HepG2 (cell line): ENCODE measurements around the gene PNLDC1. TPM values are rescaled to one million over a fixed set of nuclear protein-coding genes. Genes with fewer than 3 reads are reported as not detected.

Source experiments
- ATAC-seq: fragments of 200-7000 bp; cut with Tn5 transposase; 3 replicates; pipeline ENCODE4 v1.9.1; 2020; ENCODE audit warnings: mild to moderate bottlenecking, moderate library complexity
- BruUV-seq: library from RNA; stranded (reverse); fragments of 400-500 nt; replicated peaks from 2 replicates; lab custom pipeline; 2021; lab: Mats Ljungman, UMichigan
- CTCF ChIA-PET: fragments of 300-600 bp; formaldehyde crosslinking; extraction: SDS; loops from one replicate; lab custom pipeline; 2021; ENCODE audit warnings: low total read pairs, inconsistent platforms, low intra/inter-chr PET ratio; lab: Yijun Ruan, JAX
- POLR2A ChIA-PET: fragments of 350-600 bp; sonication (Branson Sonifier 250); formaldehyde crosslinking; loops from one replicate; lab custom pipeline; 2020; ENCODE audit warnings: antibody characterized with exemption, inconsistent platforms; lab: Yijun Ruan, JAX
- DNase-seq: peaks from one replicate; pipeline ENCODE4 v3.0.0-alpha.2; 2015; ENCODE audit warnings: low spot score
- FAIRE-seq: peaks from 3 replicates; lab custom pipeline; 2011; peaks lifted over from hg19 to GRCh38; lab: Jason Lieb, UNC
- H2AFZ ChIP-seq: one replicate; pipeline ENCODE4 v1.6.1; 2011; ENCODE audit warnings: low read length, inconsistent platforms
- H3K27ac ChIP-seq: fragments of 300-600 bp; 3 replicates; pipeline ENCODE4 v1.8.0; 2011; ENCODE audit warnings: mixed run types, mild to moderate bottlenecking, mixed read lengths, low read length, inconsistent platforms; ENCODE audit not compliant: insufficient read depth; ENCODE audit errors: extremely low read length
- H3K27me3 ChIP-seq, 2 experiments: fragments of 200-600 bp in 1 of 2; 2 replicates in 1 of 2; 3 replicates in 1 of 2; pipeline versions ENCODE4 v1.6.0 to v1.8.0; 2011; ENCODE audit warnings: low read length in 2 of 2, mild to moderate bottlenecking in 2 of 2, moderate library complexity in 2 of 2, inconsistent platforms in 1 of 2; ENCODE audit not compliant: insufficient read depth in 2 of 2, control insufficient read depth in 1 of 2
- H3K36me3 ChIP-seq, 2 experiments: fragments of 200-600 bp in 1 of 2; replicated peaks in 1 of 2; 2 replicates in 1 of 2; 3 replicates in 1 of 2; pipeline versions ENCODE4 v1.5.1 to v1.8.0; 2011; ENCODE audit warnings: low read length in 2 of 2, inconsistent platforms in 1 of 2; ENCODE audit not compliant: insufficient read depth in 2 of 2, control insufficient read depth in 1 of 2
- H3K4me1 ChIP-seq: 2 replicates; pipeline ENCODE4 v1.5.1; 2012; ENCODE audit warnings: low read length, inconsistent platforms; ENCODE audit not compliant: insufficient read depth
- H3K4me2 ChIP-seq: 2 replicates; pipeline ENCODE4 v1.6.0; 2011; ENCODE audit warnings: low read depth, low read length, inconsistent platforms
- H3K4me3 ChIP-seq, 3 experiments: fragments of 200-600 bp in 1 of 3; sonication (generic), shearing (Covaris generic) in 1 of 3; replicated peaks in 1 of 3; 2 replicates each; pipeline ENCODE4 v1.5.1; 2011 to 2016; ENCODE audit warnings: low read length in 3 of 3, inconsistent platforms in 2 of 3, low read depth in 2 of 3, mild to moderate bottlenecking in 2 of 3, control low read depth in 1 of 3, mixed read lengths in 1 of 3; ENCODE audit not compliant: insufficient read depth in 1 of 3
- H3K79me2 ChIP-seq: one replicate; pipeline ENCODE4 v1.6.1; 2011; ENCODE audit warnings: low read length, inconsistent platforms; ENCODE audit not compliant: insufficient read depth
- H3K9ac ChIP-seq: 2 replicates; pipeline ENCODE4 v1.6.0; 2011; ENCODE audit warnings: mild to moderate bottlenecking, low read depth, low read length, inconsistent platforms; ENCODE audit not compliant: insufficient read depth
- H3K9me3 ChIP-seq: 2 replicates; pipeline ENCODE4 v1.5.1; 2012; ENCODE audit warnings: mild to moderate bottlenecking, low read length
- H4K20me1 ChIP-seq: 2 replicates; pipeline ENCODE4 v1.6.0; 2011; ENCODE audit warnings: inconsistent platforms, mild to moderate bottlenecking, low read length, moderate library complexity; ENCODE audit not compliant: insufficient read depth
- ASH2L ChIP-seq: fragments of 300-600, 200-600 bp; sonication (generic); IDR thresholded peaks from 2 replicates; pipeline ENCODE4 v1.7.0; 2017; ENCODE audit warnings: low read depth, mild to moderate bottlenecking, moderate library complexity, mixed read lengths, low read length; ENCODE audit not compliant: insufficient read length
- CCDC6 ChIP-seq: sonication (generic); formaldehyde crosslinking; IDR thresholded peaks from 2 replicates; pipeline ENCODE4 v1.8.1; 2022; ENCODE audit warnings: mild to moderate bottlenecking, missing genetic modification reagents, moderate library complexity
- CREB1 ChIP-seq, 2 experiments: fragments of 450-650 bp in 1 of 2; IDR thresholded peaks; 2 replicates each; pipeline ENCODE4 v1.6.1; 2016 to 2017; ENCODE audit warnings: control low read depth in 1 of 2, mild to moderate bottlenecking in 1 of 2, missing compliant biosample characterization in 1 of 2, missing genetic modification characterization in 1 of 2
- FOXM1 ChIP-seq: sonication (generic); formaldehyde crosslinking; IDR thresholded peaks from 2 replicates; pipeline ENCODE4 v1.5.0; 2020; ENCODE audit warnings: missing genetic modification reagents
- HNF4A ChIP-seq: sonication (generic); formaldehyde crosslinking; IDR thresholded peaks from 2 replicates; pipeline ENCODE4 v1.4.0; 2020; ENCODE audit warnings: missing genetic modification reagents
- MBD4 ChIP-seq: IDR thresholded peaks from 2 replicates; pipeline ENCODE4 v1.6.1; 2012; ENCODE audit warnings: low read length, inconsistent platforms, borderline replicate concordance
- POLR2A ChIP-seq, 2 experiments: IDR thresholded peaks; 2 replicates each; pipeline ENCODE4 v1.6.1; 2011; ENCODE audit warnings: low read depth in 2 of 2, low read length in 2 of 2, mild to moderate bottlenecking in 1 of 2, moderate library complexity in 1 of 2; ENCODE audit not compliant: insufficient read depth in 1 of 2
- POLR2AphosphoS2 ChIP-seq: IDR thresholded peaks from 2 replicates; pipeline ENCODE4 v1.6.1; 2011; ENCODE audit warnings: low read depth, low read length, improper control_type of control experiment
- POLR2G ChIP-seq: fragments of 200-400 bp; formaldehyde crosslinking; IDR thresholded peaks from 2 replicates; pipeline ENCODE4 v1.6.1; 2018; ENCODE audit warnings: mild to moderate bottlenecking, low read depth, low read length, moderate library complexity
- RAD21 ChIP-seq: fragments of 450-650 bp; formaldehyde crosslinking; IDR thresholded peaks from 2 replicates; pipeline ENCODE4 v1.5.0; 2020; ENCODE audit warnings: mild to moderate bottlenecking
- RBFOX2 ChIP-seq: fragments of 200-400 bp; formaldehyde crosslinking; IDR thresholded peaks from 2 replicates; pipeline ENCODE4 v1.6.1; 2017; ENCODE audit warnings: low read depth, mild to moderate bottlenecking, low read length
- RBM22 ChIP-seq: fragments of 200-400 bp; formaldehyde crosslinking; optimal IDR thresholded peaks from 2 replicates; pipeline ENCODE3; 2017; ENCODE audit warnings: mild to moderate bottlenecking, low read length, moderate library complexity
- STAT5B ChIP-seq: sonication (generic); formaldehyde crosslinking; IDR thresholded peaks from 2 replicates; pipeline ENCODE4 v1.4.0; 2020; ENCODE audit warnings: missing genetic modification reagents
- TARDBP ChIP-seq: sonication (generic); formaldehyde crosslinking; IDR thresholded peaks from 2 replicates; pipeline ENCODE4 v1.8.0; 2022; ENCODE audit warnings: mild to moderate bottlenecking, missing genetic modification reagents
- TOPORS ChIP-seq: sonication (generic); formaldehyde crosslinking; IDR thresholded peaks from 2 replicates; pipeline ENCODE4 v1.8.0; 2023; ENCODE audit warnings: mild to moderate bottlenecking, missing genetic modification reagents
- ZZZ3 ChIP-seq: sonication (generic); formaldehyde crosslinking; IDR thresholded peaks from 2 replicates; pipeline ENCODE4 v1.4.0; 2020; ENCODE audit warnings: missing genetic modification reagents, mild to moderate bottlenecking, borderline replicate concordance
- WGBS: methylation state at CpG from one replicate; pipeline ENCODE4 v1.1.6; 2017; ENCODE audit warnings: low lambda C conversion rate; 5-methylcytosine and 5-hydroxymethylcytosine counted together
- in situ Hi-C: cut with HindIII; loops from 2 replicates; pipeline ENCODE4 v1.10.0; 2017; ENCODE audit warnings: low pct_unique_long_range_greater_than_20kb; ENCODE audit not compliant: extremely low pct_ligation_motif_present
- intact Hi-C: fragments of 100-400 bp; cut with micrococcal nuclease; formaldehyde crosslinking; loops from one replicate; pipeline ENCODE4 v1.10.0; 2022; ENCODE audit not compliant: unreplicated experiment
- polyA plus RNA-seq, 8 experiments: library from polyadenylated mRNA; depleted of rRNA in 3 of 8; stranded (reverse) in 7 of 8; unstranded in 1 of 8; fragments of >200 nt; fragmentation: Illumina TruSeq in 4 of 8; extraction: Trizol in 4 of 8; gene quantifications; 2 replicates each; pipeline versions ENCODE4 v1.2.1 to v1.2.3, GENCODE V29; 2011 to 2016; ENCODE audit warnings: low read depth in 4 of 8, missing spikeins in 1 of 8, mixed read lengths in 1 of 8; ENCODE audit not compliant: insufficient read depth in 1 of 8
- total RNA-seq, 5 experiments: library from RNA; depleted of rRNA; stranded (reverse); fragments of >200 nt; fragmentation: Illumina TruSeq; extraction: Trizol; gene quantifications; 2 replicates each; pipeline ENCODE4 v1.2.3, GENCODE V29; 2016; ENCODE audit warnings: low read depth in 1 of 5
- TF ChIP-seq, protein P1 (sequence below): sonication (generic); formaldehyde crosslinking; IDR thresholded peaks from 2 replicates; pipeline ENCODE4 v1.5.0; 2020; ENCODE audit warnings: missing genetic modification reagents
- TF ChIP-seq, protein P2 (sequence below): sonication (generic); formaldehyde crosslinking; IDR thresholded peaks from 2 replicates; pipeline ENCODE4 v1.5.0; 2020; ENCODE audit warnings: missing genetic modification reagents

The PNLDC1 gene
- total and polyA plus RNA-seq, 2 of the 13 experiments (the other 11 are each of a cell fraction or from before 2014, with no cell fraction given): not detected

DNA sequence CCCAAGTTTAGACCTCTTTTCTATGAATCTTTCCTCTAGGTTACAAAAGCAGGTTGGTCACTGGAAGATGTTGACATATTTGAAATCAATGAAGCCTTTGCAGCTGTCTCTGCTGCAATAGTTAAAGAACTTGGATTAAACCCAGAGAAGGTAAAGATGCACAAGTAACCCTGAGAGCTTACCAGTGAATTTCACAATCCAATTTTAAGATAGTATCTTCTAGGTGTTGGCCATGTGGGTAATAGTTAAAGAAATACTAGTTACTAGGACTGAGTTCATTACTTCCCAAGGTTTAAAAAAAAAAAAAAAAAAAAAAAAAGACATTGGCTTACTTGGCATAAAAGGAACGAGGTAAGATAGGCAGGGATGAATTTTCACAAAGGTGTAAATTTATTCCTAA, 21.9 kb upstream of the PNLDC1 start:
- TF ChIP-seq FOXM1 (CRISPR knock-in tag) (no peak), POLR2G (0 out of 2 replicates have a peak, but pooled peaks have one; percentile 20), POLR2AphosphoS2 (peak; percentile 2; the same call in 1 of the 2 replicates)
- TF ChIP-seq, protein P1, sequence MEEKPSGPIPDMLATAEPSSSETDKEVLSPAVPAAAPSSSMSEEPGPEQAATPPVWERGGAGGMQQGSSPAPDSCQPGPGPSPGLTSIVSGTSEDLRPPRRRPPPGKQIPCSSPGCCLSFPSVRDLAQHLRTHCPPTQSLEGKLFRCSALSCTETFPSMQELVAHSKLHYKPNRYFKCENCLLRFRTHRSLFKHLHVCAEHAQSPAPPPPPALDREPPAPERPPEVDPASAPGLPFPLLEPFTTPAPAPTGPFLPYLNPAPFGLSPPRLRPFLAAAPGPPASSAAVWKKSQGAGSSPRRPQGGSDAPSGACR: no peak
- WGBS: 93% methylated on average over 1 of the region's 1 CpG
- Histone ChIP-seq H3K79me2 (peaks cover 15% of the 10 kb centered on the region), H3K9ac (no peak overlapping the region), H3K9me3 (no peaks in the 10 kb centered on the region), H3K36me3 (peaks cover 23 to 93% of the 10 kb centered on the region in 2 experiments), H3K4me3 (no peak overlapping the region), H3K27ac (no peak overlapping the region), H3K4me1 (peaks cover 18% of the 10 kb centered on the region), H3K4me2 (no peak overlapping the region), H3K27me3 (no peaks in the 10 kb centered on the region), H2AFZ (no peak overlapping the region), H4K20me1 (peaks cover 6% of the 10 kb centered on the region)
- no peak for ATAC-seq
- ChIA-PET CTCF (no interaction called here), POLR2A (interaction anchor here (1.9 to 4.3 kb wide), 2 partner anchors 12 to 16 kb away, joined by 11 to 29 read pairs; partner anchors contain the start of genes ACAT2, MRPL18 and TCP1)
- in situ Hi-C loops: no loop called here
- no peak for FAIRE-seq
- intact Hi-C loops: no loop called here
- no TSS peak for BruUV-seq
- no peak for DNase-seq

DNA sequence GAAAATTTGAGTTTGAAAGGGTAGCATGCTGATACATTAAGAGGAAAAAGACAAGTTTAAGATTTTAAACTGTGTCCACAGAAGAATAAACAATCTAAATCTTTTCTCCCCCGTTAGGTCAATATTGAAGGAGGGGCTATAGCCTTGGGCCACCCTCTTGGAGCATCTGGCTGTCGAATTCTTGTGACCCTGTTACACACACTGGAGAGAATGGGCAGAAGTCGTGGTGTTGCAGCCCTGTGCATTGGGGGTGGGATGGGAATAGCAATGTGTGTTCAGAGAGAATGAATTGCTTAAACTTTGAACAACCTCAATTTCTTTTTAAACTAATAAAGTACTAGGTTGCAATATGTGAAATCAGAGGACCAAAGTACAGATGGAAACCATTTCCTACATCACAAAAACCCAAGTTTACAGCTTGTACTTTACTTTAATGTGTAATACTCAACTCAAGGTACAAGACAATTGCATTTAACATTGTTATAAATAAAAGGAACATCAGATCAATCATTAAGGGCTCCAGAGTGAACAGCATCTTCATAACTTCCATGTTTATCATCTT, 21.5 kb upstream of the PNLDC1 start:
- CTCF ChIA-PET: no interaction called here
- no peak for FAIRE-seq
- peaks cover 24 to 93% of the 10 kb centered on the region in 2 experiments for H3K36me3 ChIP-seq
- TF ChIP-seq ASH2L: no peak
- no peak for TF ChIP-seq RAD21 (CRISPR knock-in tag)
- TF ChIP-seq CCDC6 (CRISPR knock-in tag): no peak
- TF ChIP-seq MBD4: no peak
- TF ChIP-seq ZZZ3 (CRISPR knock-in tag): no peak
- TF ChIP-seq TARDBP (CRISPR knock-in tag): no peak
- no peak for TF ChIP-seq TOPORS (CRISPR knock-in tag)
- TF ChIP-seq, protein P2, sequence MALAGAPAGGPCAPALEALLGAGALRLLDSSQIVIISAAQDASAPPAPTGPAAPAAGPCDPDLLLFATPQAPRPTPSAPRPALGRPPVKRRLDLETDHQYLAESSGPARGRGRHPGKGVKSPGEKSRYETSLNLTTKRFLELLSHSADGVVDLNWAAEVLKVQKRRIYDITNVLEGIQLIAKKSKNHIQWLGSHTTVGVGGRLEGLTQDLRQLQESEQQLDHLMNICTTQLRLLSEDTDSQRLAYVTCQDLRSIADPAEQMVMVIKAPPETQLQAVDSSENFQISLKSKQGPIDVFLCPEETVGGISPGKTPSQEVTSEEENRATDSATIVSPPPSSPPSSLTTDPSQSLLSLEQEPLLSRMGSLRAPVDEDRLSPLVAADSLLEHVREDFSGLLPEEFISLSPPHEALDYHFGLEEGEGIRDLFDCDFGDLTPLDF: no peak
- peak; percentile 40 to 59; a peak in 3 of 4 replicates for TF ChIP-seq POLR2A (IDR thresholded peaks at IDR 0.05; ENCODE audit: insufficient read depth in 1 of 2, low read depth in 2 of 2, low read length in 2 of 2)
- no peak for TF ChIP-seq STAT5B (CRISPR knock-in tag)
- peak; percentile 98 for TF ChIP-seq RBM22
- peak; percentile 68; the same call in 1 of the 2 replicates for TF ChIP-seq RBFOX2
- 0 out of 2 replicates have a peak, but pooled peaks have one; percentile 14 for TF ChIP-seq HNF4A (CRISPR knock-in tag)
- TF ChIP-seq CREB1 (IDR thresholded peaks at IDR 0.05): no peak
- TF ChIP-seq CREB1 (CRISPR knock-in tag; IDR thresholded peaks at IDR 0.05): 0 out of 2 replicates have a peak, but pooled peaks have one; percentile 8

More for the DNA sequence above, 21.5 kb upstream of the PNLDC1 start:
- no peak for DNase-seq
- Histone ChIP-seq H3K9me3 (no peaks in the 10 kb centered on the region), H3K27ac (no peak overlapping the region), H3K4me2 (no peak overlapping the region), H2AFZ (no peak overlapping the region), H3K4me1 (peaks cover 22% of the 10 kb centered on the region), H4K20me1 (peaks cover 6% of the 10 kb centered on the region), H3K4me3 (no peak overlapping the region), H3K27me3 (no peaks in the 10 kb centered on the region), H3K79me2 (peaks cover 20% of the 10 kb centered on the region), H3K9ac (no peak overlapping the region)
- in situ Hi-C loops: no loop called here
- WGBS: 74% methylated on average over 3 of the region's 3 CpGs
- ATAC-seq: peak; percentile 26
- TSS peak; percentile 42 for BruUV-seq
- intact Hi-C loops: no loop called here
- POLR2A ChIA-PET: interaction anchor here (1.9 to 4.3 kb wide), 2 partner anchors 12 to 17 kb away, joined by 11 to 29 read pairs; partner anchors contain the start of genes ACAT2, MRPL18 and TCP1
